AG04449 (cell line): ENCODE results near the gene CELA3B.

Experiments
- CTCF ChIA-PET: fragments of 350-600 bp; formaldehyde crosslinking; extraction: SDS; loops from one replicate; lab custom pipeline; 2021; ENCODE audit warnings: antibody characterized with exemption; lab: Yijun Ruan, JAX
- POLR2A ChIA-PET: fragments of 400-600, 350-600 bp; formaldehyde crosslinking; extraction: SDS; loops from one replicate; lab custom pipeline; 2020; ENCODE audit warnings: antibody characterized with exemption, inconsistent platforms; lab: Yijun Ruan, JAX
- DNase-seq: peaks from one replicate; pipeline ENCODE4 v3.0.0-alpha.2; 2010; ENCODE audit warnings: low read depth, low spot score
- H3K4me3 ChIP-seq: 2 replicates; pipeline ENCODE4 v1.5.1; 2011; ENCODE audit warnings: low read depth, mild to moderate bottlenecking, control low read depth, low read length
- TF ChIP-seq, protein P1 (sequence below): IDR thresholded peaks from one replicate; pipeline ENCODE4 v1.5.1; 2011; ENCODE audit warnings: mild to moderate bottlenecking, moderate library complexity, low read length, control low read depth, inconsistent platforms; ENCODE audit not compliant: insufficient read depth; ENCODE audit errors: missing control alignments

The CELA3B gene

GRCh38 chr1:21951226-21951870 lies 25.5 kb upstream of the CELA3B start:
- DNase-seq: no peak
- ChIA-PET POLR2A (interaction anchor here (0.6 to 0.7 kb wide), 2 partner anchors 32 to 43 kb away, joined by 3 read pairs; no protein-coding TSS in a partner anchor), CTCF (interaction anchor here (0.9 to 5.2 kb wide), 5 partner anchors 9 to 31 kb away, joined by 3 to 29 read pairs (median 5); partner anchors contain the start of gene HSPG2)
- no peak overlapping the region for H3K4me3 ChIP-seq
- TF ChIP-seq, protein P1, sequence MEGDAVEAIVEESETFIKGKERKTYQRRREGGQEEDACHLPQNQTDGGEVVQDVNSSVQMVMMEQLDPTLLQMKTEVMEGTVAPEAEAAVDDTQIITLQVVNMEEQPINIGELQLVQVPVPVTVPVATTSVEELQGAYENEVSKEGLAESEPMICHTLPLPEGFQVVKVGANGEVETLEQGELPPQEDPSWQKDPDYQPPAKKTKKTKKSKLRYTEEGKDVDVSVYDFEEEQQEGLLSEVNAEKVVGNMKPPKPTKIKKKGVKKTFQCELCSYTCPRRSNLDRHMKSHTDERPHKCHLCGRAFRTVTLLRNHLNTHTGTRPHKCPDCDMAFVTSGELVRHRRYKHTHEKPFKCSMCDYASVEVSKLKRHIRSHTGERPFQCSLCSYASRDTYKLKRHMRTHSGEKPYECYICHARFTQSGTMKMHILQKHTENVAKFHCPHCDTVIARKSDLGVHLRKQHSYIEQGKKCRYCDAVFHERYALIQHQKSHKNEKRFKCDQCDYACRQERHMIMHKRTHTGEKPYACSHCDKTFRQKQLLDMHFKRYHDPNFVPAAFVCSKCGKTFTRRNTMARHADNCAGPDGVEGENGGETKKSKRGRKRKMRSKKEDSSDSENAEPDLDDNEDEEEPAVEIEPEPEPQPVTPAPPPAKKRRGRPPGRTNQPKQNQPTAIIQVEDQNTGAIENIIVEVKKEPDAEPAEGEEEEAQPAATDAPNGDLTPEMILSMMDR: no peak

DNA sequence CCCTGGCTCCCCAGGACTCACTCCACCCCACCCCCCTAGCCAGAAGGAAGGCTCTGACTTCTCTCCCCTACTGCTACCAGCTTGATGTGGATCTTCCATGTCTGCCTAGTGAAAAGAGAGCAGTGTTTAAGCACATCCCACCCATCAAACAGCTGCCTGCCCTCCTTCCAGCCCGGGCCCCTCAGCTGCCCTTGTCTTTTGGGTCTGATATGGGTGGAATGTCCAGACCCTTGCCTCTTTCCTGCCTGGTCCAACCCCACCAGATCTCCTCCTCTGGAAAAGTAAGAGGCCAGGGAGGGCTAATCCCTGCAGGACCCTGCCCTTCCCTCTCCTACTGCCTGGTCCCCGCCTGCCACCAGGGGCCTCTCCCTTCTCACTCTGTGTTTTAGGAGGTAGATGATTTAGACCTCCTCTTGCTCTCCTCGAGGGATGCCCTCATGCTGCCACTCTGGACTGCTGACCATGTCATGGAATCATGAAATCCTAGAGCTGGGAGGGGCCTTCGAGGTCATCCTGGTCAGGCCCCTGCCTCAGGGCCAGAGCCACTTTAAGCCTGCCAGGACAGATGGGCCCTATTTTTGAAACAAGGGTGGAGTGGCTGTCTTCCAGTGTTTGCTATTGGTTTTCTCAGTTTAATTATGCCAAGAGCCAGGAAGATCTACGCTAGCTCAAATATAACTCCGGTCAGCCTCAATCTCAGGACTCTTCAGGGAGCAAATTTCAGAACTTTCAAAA lies 23.9 kb upstream of the CELA3B start:
- DNase-seq: no peak
- POLR2A ChIA-PET: no interaction called here
- CTCF ChIA-PET: interaction anchor here (0.9 to 2.0 kb wide), 2 partner anchors 11 to 14 kb away, joined by 4 to 8 read pairs; no protein-coding TSS in a partner anchor
- TF ChIP-seq, protein P1: no peak
- no peak overlapping the region for H3K4me3 ChIP-seq

DNA sequence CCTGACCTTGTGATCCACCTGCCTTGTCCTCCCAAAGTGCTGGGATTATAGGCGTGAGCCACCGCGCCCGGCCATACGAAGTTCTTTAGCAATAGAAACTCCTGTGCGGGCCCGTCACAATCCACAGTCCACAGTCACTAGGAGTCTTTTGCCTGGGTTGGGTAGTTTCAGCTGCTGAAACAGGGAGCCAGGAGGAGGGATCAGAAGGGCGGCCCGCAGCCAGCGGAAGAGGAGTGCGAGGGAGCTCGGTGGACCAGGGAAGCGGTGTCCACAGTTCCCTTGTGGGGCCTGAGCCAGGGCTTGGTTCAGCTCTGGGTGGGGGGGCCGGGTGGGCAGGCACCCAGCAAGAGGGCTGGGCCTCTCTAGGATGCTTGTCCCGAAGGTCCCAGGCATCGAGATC lies 21.8 kb upstream of the CELA3B start:
- TF ChIP-seq, protein P1: no peak
- H3K4me3 ChIP-seq: no peak overlapping the region
- ChIA-PET POLR2A (no interaction called here), CTCF (interaction anchor here (1.3 to 2.6 kb wide), 5 partner anchors 8 to 19 kb away, joined by 3 to 13 read pairs (median 4); no protein-coding TSS in a partner anchor)
- no peak for DNase-seq

DNA sequence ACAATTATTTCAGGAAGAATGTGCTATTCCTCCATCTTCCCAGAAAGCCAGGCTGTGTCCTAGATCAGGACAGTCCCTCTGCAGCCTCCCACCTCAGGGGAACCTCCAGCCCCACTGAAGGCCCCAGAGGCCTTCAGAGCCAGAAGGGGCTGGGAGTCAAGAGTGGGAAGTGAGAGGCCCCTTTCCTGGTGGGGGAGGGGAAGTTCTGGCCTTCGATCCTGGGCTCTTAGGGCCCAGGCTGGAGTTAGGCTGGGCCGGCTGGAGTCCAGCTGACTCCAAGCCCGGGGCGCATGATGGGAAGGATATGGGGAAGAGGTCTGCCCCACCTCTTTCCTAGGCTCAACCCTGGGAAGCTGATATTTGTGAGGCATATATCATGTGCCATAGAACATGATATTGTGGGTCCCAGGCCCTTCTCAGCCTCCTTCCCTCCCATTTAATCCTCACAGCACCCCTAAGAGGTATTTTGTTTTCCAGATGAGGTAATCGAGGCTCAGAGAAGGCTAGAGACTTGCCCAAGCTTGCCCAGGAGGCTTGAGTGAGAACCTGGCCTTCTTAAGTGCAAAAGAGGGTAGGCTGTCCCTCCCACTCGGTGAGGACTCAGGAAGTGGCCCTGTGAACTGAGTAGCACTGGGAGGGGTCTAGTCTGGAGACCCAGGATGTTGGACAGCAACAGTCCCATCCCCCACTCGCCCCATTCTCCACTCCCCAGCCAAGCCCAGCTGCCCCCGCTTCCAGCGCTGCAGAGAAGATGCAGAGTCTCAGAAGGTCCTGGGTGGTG lies 21.1 kb upstream of the CELA3B start:
- TF ChIP-seq, protein P1: no peak
- DNase-seq: no peak
- H3K4me3 ChIP-seq: no peak overlapping the region
- ChIA-PET CTCF (interaction anchor here (1.3 to 2.6 kb wide), 5 partner anchors 8 to 20 kb away, joined by 3 to 13 read pairs (median 4); no protein-coding TSS in a partner anchor), POLR2A (interaction anchor here (1.7 kb wide), 1 partner anchor 16 kb away, joined by 6 read pairs; no protein-coding TSS in a partner anchor)

DNA sequence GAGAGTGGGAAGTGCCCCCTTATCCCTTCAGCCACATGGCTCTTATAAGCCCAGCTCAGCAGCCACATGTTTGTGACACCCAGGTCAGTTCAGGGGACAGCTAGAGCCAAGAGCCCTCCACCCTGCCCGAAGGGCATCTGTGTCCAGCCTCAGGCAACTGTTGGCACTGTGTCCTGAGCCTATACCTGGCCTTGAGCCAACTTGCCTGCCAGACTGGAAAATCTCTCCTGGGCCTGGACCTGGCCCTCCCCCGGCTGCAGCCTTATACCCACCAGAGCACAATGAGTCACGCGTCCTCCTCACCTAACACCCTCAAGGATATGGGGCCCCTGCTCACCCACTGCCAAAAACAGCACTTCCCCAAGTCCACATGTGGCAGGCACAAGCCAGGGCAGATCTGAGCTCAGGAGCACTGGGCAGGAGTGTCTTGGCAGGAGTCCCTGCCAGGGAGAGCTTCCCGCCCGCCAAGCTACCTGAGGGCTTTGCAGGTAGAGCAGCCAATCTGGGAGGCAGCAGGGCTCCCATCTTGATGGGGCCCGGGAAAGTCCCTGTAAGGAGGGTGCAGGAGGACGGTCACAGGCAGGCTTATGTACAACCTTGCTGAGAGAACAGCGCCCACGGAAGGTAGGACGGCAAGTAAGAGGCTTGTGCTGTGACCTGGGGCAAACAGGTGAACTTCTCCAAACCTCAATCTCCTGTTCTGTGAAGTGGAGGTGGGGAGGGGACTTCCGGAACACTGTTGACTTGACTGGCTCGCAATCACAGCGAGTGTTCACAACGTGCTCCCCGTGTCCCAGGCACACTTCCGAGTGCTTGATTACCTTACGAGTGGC lies 19.9 kb upstream of the CELA3B start:
- POLR2A ChIA-PET: interaction anchor here (0.8 to 1.7 kb wide), 2 partner anchors 17 to 74 kb away, joined by 3 to 6 read pairs; no protein-coding TSS in a partner anchor
- CTCF ChIA-PET: interaction anchor here (1.8 to 2.6 kb wide), 4 partner anchors 8 to 18 kb away, joined by 4 to 13 read pairs (median 7); no protein-coding TSS in a partner anchor
- H3K4me3 ChIP-seq: no peak overlapping the region
- no peak for DNase-seq
- TF ChIP-seq, protein P1: no peak
